Epithelial cell of esophagus (primary cell): ENCODE results near the gene MED13L.

Experiments
- DNase-seq: peaks from one replicate; pipeline ENCODE4 v3.0.0; 2010; ENCODE audit warnings: low read depth
- H3K4me3 ChIP-seq: 2 replicates; pipeline ENCODE4 v1.5.1; 2011; ENCODE audit warnings: mild to moderate bottlenecking, low read length, control low read depth
- TF ChIP-seq, protein P1 (sequence below): IDR thresholded peaks from 2 replicates; pipeline ENCODE4 v1.5.1; 2011; ENCODE audit warnings: low read depth, mild to moderate bottlenecking, low read length, control low read depth, inconsistent platforms; ENCODE audit not compliant: insufficient read depth; ENCODE audit errors: missing control alignments

The MED13L gene

GRCh38 chr12:115950959-115951358, 326.5 kb downstream of the MED13L start:
- no peak overlapping the region for H3K4me3 ChIP-seq
- DNase-seq: no peak
- TF ChIP-seq, protein P1, sequence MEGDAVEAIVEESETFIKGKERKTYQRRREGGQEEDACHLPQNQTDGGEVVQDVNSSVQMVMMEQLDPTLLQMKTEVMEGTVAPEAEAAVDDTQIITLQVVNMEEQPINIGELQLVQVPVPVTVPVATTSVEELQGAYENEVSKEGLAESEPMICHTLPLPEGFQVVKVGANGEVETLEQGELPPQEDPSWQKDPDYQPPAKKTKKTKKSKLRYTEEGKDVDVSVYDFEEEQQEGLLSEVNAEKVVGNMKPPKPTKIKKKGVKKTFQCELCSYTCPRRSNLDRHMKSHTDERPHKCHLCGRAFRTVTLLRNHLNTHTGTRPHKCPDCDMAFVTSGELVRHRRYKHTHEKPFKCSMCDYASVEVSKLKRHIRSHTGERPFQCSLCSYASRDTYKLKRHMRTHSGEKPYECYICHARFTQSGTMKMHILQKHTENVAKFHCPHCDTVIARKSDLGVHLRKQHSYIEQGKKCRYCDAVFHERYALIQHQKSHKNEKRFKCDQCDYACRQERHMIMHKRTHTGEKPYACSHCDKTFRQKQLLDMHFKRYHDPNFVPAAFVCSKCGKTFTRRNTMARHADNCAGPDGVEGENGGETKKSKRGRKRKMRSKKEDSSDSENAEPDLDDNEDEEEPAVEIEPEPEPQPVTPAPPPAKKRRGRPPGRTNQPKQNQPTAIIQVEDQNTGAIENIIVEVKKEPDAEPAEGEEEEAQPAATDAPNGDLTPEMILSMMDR: no peak

DNA sequence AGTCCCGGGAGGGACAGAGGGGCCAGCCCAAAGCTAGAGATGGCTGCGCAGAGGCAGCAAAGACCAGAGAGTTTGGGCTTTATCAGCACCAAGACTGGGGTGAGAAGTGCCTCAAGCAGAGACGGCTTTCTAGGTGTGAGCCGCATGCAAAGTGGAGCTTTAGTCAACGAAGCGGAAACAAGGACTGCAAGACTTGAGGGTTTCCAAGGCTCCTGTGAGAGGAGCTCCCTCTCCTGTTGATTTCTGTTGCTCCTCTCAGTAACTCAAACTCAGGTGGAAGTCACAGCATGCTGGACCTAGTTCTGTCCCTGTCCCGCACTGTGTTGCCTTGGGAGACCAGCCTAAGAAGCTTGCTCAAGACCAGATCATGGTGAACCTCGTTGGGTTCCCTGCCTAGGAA, 327.8 kb downstream of the MED13L start:
- TF ChIP-seq, protein P1: no peak
- H3K4me3 ChIP-seq: no peak overlapping the region
- DNase-seq: no peak

DNA sequence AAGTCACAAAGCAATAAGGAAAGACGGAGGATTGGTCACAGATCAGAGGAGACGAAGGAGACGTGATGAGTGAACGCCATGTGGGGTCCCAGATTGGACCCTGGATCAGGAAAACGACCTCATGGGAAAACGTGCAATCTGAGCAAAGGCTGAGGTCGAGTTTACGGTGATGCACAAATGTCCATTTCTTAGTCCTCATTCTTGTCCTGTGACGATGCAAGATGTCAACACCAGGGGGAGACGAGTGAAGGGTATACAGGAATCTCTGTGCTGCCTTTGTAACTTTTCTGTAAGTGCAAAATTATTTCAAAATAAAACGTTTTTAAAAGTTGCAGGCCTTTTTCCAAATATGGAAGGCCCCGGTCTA, 329.8 kb downstream of the MED13L start:
- TF ChIP-seq, protein P1: no peak
- DNase-seq: no peak
- H3K4me3 ChIP-seq: no peak overlapping the region

DNA sequence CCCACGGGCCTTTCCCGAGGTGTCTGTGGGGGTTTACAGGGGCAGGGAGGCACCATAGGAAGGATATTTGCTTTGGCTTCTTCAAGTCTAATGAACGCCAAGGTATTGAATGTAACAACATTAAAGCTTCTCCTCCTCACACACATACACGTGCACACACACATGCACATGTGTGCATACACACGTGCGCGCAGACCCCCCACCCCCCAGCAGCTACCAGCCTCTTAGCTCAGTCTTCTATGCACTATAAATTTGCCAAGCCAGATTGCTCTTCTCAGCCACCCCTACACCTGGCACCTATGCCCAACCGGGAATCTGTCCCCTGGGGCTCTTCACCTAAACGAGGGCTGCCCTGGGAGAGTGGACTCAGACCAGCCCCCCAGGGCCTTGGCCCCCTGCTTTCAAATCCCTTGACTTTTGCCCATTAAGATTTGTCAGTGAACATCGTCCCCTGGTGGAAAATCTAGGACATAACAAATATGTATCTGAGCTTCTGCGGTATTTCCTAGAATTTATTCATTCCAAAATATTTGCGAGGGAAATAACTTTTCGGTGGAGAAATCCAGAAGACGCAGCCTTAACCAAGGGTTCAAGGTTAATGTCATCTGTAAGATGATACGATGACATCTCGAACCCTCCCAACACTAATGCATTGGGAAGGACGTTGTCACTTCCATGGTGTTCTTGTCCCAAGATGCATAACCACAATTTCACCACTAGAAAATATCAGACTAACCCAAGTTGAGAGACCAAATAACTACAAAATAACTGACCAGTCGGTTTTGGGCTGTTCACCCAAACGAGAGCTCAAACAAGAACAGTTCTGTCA, 330.4 kb downstream of the MED13L start:
- TF ChIP-seq, protein P1: peak; percentile 41
- DNase-seq: no peak

GRCh38 chr12:115946092-115946491, 331.4 kb downstream of the MED13L start:
- DNase-seq: no peak
- TF ChIP-seq, protein P1: no peak
- H3K4me3 ChIP-seq: no peak overlapping the region

More for the DNA sequence above, 330.4 kb downstream of the MED13L start:
- no peak overlapping the region for H3K4me3 ChIP-seq

- TF ChIP-seq, protein P1: no peak
- no peak overlapping the region for H3K4me3 ChIP-seq
- DNase-seq: no peak
Observed at GRCh38 chr12:115945491-115945885, 332.0 kb downstream of the MED13L start.
